HepG2 (cell line): ENCODE measurements around the gene CYCS. TPM values are rescaled to one million over a fixed set of nuclear protein-coding genes. Genes with fewer than 3 reads are reported as not detected.

Source experiments
- ARNT ChIP-seq: fragments of 450-650 bp; IDR thresholded peaks from 2 replicates; pipeline ENCODE4 v1.6.1; 2017
- BHLHE40 ChIP-seq: IDR thresholded peaks from 2 replicates; pipeline ENCODE4 v1.6.1; 2011; ENCODE audit warnings: low read length, improper control_type of control experiment
- CEBPG ChIP-seq: IDR thresholded peaks from 2 replicates; pipeline ENCODE4 v1.6.1; 2016
- HNRNPL ChIP-seq: fragments of 200-400 bp; formaldehyde crosslinking; IDR thresholded peaks from 2 replicates; pipeline ENCODE4 v1.6.1; 2017; ENCODE audit warnings: mild to moderate bottlenecking, low read depth, low read length
- HNRNPLL ChIP-seq: fragments of 200-400 bp; formaldehyde crosslinking; IDR thresholded peaks from 2 replicates; pipeline ENCODE4 v1.6.1; 2017; ENCODE audit warnings: mild to moderate bottlenecking, low read depth, low read length; ENCODE audit not compliant: poor library complexity, severe bottlenecking
- IKZF1 ChIP-seq: fragments of 450-650 bp; IDR thresholded peaks from 2 replicates; pipeline ENCODE4 v1.7.1; 2016
- IRX3 ChIP-seq: sonication (generic); formaldehyde crosslinking; IDR thresholded peaks from 2 replicates; pipeline ENCODE4 v1.8.1; 2023; ENCODE audit warnings: mild to moderate bottlenecking, low read depth, missing genetic modification reagents, borderline replicate concordance
- NFE2 ChIP-seq: sonication (generic); formaldehyde crosslinking; IDR thresholded peaks from 2 replicates; pipeline ENCODE4 v1.4.0; 2020; ENCODE audit warnings: missing genetic modification reagents
- RXRA ChIP-seq: sonication (generic); formaldehyde crosslinking; IDR thresholded peaks from 2 replicates; pipeline ENCODE4 v1.5.1; 2020; ENCODE audit warnings: missing genetic modification reagents
- SIN3A ChIP-seq: IDR thresholded peaks from 2 replicates; pipeline ENCODE4 v1.6.1; 2011; ENCODE audit warnings: low read depth, mild to moderate bottlenecking, control low read depth, low read length, borderline replicate concordance
- SOX13 ChIP-seq, 3 experiments: fragments of 450-650 bp in 1 of 3; sonication (generic) in 1 of 3; formaldehyde crosslinking in 1 of 3; IDR thresholded peaks in 2 of 3; conservative IDR thresholded peaks in 1 of 3; 2 replicates each; pipeline versions ENCODE4 v1.5.0 to v1.6.1; 2016 to 2020; ENCODE audit warnings: antibody characterized with exemption in 1 of 3, mild to moderate bottlenecking in 1 of 3, missing compliant biosample characterization in 1 of 3, missing genetic modification reagents in 1 of 3, moderate library complexity in 1 of 3
- ZFP82 ChIP-seq: sonication (generic); formaldehyde crosslinking; IDR thresholded peaks from 2 replicates; pipeline ENCODE4 v1.5.1; 2020; ENCODE audit warnings: mild to moderate bottlenecking, missing genetic modification reagents, borderline replicate concordance
- ZFP90 ChIP-seq: sonication (generic); formaldehyde crosslinking; IDR thresholded peaks from 2 replicates; pipeline ENCODE4 v1.8.0; 2022; ENCODE audit warnings: missing genetic modification reagents, mild to moderate bottlenecking, inconsistent platforms, borderline replicate concordance
- ZNF256 ChIP-seq: sonication (generic); formaldehyde crosslinking; conservative IDR thresholded peaks from 2 replicates; pipeline ENCODE4 v1.4.0; 2020; ENCODE audit warnings: missing genetic modification reagents
- ZNF350 ChIP-seq: sonication (generic); formaldehyde crosslinking; IDR thresholded peaks from 2 replicates; pipeline ENCODE4 v1.4.0; 2020; ENCODE audit warnings: mild to moderate bottlenecking, low read depth, missing genetic modification reagents, borderline replicate concordance
- ZNF570 ChIP-seq: sonication (generic); formaldehyde crosslinking; IDR thresholded peaks from 2 replicates; pipeline ENCODE4 v1.4.0; 2020; ENCODE audit warnings: mild to moderate bottlenecking, missing genetic modification reagents, borderline replicate concordance
- ZNF614 ChIP-seq: IDR thresholded peaks from 2 replicates; pipeline ENCODE4 v1.6.1; 2018; ENCODE audit warnings: missing biosample characterization, missing genetic modification reagents, inconsistent platforms, borderline replicate concordance
- ZNF879 ChIP-seq: sonication (generic); formaldehyde crosslinking; IDR thresholded peaks from 2 replicates; pipeline ENCODE4 v1.8.1; 2023; ENCODE audit warnings: missing genetic modification reagents
- polyA plus RNA-seq, 8 experiments: library from polyadenylated mRNA; depleted of rRNA in 3 of 8; stranded (reverse) in 7 of 8; unstranded in 1 of 8; fragments of >200 nt; fragmentation: Illumina TruSeq in 4 of 8; extraction: Trizol in 4 of 8; gene quantifications; 2 replicates each; pipeline versions ENCODE4 v1.2.1 to v1.2.3, GENCODE V29; 2011 to 2016; ENCODE audit warnings: low read depth in 4 of 8, missing spikeins in 1 of 8, mixed read lengths in 1 of 8; ENCODE audit not compliant: insufficient read depth in 1 of 8
- total RNA-seq, 5 experiments: library from RNA; depleted of rRNA; stranded (reverse); fragments of >200 nt; fragmentation: Illumina TruSeq; extraction: Trizol; gene quantifications; 2 replicates each; pipeline ENCODE4 v1.2.3, GENCODE V29; 2016; ENCODE audit warnings: low read depth in 1 of 5
- TF ChIP-seq, protein P1 (sequence below): fragments of 450-650 bp; IDR thresholded peaks from 2 replicates; pipeline ENCODE4 v1.6.1; 2017
- TF ChIP-seq, protein P2 (sequence below): sonication (generic); formaldehyde crosslinking; IDR thresholded peaks from 2 replicates; pipeline ENCODE4 v1.5.0; 2020; ENCODE audit warnings: missing genetic modification reagents
- TF ChIP-seq, protein P3 (sequence below), 2 experiments: sonication (generic) in 1 of 2; formaldehyde crosslinking in 1 of 2; IDR thresholded peaks; 2 replicates each; pipeline versions ENCODE4 v1.6.1 to v1.9.0; 2014 to 2022; ENCODE audit warnings: antibody characterized with exemption in 1 of 2, borderline replicate concordance in 1 of 2, inconsistent platforms in 1 of 2, low read depth in 1 of 2, missing genetic modification reagents in 1 of 2

Gene CYCS
- total and polyA plus RNA-seq, 2 of the 13 experiments (the other 11 are each of a cell fraction or from before 2014, with no cell fraction given): 35.9 to 202 TPM

DNA sequence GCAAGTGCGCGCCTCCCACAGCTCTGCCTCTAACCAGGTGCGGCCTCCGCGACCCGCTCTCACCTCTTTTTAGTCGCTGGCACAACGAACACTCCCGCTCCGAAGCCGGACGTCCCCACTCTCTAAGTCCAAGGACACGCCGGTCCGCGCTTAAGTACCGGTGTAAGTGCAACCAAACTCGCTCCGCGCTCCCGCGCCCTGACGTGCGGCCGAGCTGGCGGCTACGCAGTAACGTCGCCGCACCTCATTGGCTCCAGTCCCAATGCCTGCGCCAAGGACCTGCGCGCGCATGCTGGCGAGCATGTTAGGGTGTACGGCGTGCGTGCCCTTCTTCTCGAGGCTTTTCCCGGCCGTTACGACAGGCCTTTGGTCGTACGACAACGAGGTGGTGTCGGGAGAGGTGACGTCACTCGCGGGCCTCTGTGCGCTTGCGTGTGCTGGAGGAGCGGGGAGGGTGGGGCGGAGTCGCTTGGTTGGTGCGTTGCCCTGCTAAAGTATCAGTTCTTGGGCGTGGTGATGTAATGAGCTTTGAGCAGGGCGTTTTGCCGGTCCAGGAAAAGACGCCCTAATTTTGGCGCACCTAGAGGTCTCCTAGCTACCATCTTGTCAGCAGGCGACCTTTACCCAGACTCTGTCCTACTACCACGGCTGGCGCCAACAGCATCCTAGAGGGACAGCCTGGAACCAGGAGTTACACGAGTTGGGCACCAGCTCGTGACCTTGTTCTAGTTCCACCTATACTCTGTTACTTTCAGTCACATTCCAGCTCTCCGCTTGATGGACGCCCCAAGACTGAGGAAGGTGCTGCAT, at the start of gene CYCS (continued):
- TF ChIP-seq ZNF614: peak; percentile 86; the same call in 1 of the 2 replicates
- TF ChIP-seq HNRNPL: peak; percentile 43; the same call in 1 of the 2 replicates
- TF ChIP-seq, protein P1, sequence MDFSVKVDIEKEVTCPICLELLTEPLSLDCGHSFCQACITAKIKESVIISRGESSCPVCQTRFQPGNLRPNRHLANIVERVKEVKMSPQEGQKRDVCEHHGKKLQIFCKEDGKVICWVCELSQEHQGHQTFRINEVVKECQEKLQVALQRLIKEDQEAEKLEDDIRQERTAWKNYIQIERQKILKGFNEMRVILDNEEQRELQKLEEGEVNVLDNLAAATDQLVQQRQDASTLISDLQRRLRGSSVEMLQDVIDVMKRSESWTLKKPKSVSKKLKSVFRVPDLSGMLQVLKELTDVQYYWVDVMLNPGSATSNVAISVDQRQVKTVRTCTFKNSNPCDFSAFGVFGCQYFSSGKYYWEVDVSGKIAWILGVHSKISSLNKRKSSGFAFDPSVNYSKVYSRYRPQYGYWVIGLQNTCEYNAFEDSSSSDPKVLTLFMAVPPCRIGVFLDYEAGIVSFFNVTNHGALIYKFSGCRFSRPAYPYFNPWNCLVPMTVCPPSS: no peak
- TF ChIP-seq ARNT: no peak
- TF ChIP-seq ZNF879 (CRISPR knock-in tag): no peak
- TF ChIP-seq ZNF570 (CRISPR knock-in tag): no peak; the same call in 1 of the 2 replicates
- TF ChIP-seq RXRA (CRISPR knock-in tag): peak; percentile 77
- no peak for TF ChIP-seq NFE2 (CRISPR knock-in tag)
- peak; percentile 35; the same call in 1 of the 2 replicates for TF ChIP-seq BHLHE40
- TF ChIP-seq, protein P2, sequence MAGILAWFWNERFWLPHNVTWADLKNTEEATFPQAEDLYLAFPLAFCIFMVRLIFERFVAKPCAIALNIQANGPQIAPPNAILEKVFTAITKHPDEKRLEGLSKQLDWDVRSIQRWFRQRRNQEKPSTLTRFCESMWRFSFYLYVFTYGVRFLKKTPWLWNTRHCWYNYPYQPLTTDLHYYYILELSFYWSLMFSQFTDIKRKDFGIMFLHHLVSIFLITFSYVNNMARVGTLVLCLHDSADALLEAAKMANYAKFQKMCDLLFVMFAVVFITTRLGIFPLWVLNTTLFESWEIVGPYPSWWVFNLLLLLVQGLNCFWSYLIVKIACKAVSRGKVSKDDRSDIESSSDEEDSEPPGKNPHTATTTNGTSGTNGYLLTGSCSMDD (CRISPR knock-in tag): no peak
- TF ChIP-seq HNRNPLL: peak; percentile 83
- no peak; the same call in 1 of the 2 replicates for TF ChIP-seq ZFP82
- no peak for TF ChIP-seq IKZF1
- TF ChIP-seq, protein P3, sequence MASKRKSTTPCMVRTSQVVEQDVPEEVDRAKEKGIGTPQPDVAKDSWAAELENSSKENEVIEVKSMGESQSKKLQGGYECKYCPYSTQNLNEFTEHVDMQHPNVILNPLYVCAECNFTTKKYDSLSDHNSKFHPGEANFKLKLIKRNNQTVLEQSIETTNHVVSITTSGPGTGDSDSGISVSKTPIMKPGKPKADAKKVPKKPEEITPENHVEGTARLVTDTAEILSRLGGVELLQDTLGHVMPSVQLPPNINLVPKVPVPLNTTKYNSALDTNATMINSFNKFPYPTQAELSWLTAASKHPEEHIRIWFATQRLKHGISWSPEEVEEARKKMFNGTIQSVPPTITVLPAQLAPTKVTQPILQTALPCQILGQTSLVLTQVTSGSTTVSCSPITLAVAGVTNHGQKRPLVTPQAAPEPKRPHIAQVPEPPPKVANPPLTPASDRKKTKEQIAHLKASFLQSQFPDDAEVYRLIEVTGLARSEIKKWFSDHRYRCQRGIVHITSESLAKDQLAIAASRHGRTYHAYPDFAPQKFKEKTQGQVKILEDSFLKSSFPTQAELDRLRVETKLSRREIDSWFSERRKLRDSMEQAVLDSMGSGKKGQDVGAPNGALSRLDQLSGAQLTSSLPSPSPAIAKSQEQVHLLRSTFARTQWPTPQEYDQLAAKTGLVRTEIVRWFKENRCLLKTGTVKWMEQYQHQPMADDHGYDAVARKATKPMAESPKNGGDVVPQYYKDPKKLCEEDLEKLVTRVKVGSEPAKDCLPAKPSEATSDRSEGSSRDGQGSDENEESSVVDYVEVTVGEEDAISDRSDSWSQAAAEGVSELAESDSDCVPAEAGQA (IDR thresholded peaks at IDR 0.05; ENCODE audit: low read depth): peak; percentile 98
- TF ChIP-seq, protein P3 (CRISPR knock-in tag; IDR thresholded peaks at IDR 0.05; ENCODE audit: borderline replicate concordance): no peak
- TF ChIP-seq ZNF256: 0 out of 2 replicates have a peak, but pooled peaks have one; percentile 19
- no peak; the same call in 1 of the 2 replicates for TF ChIP-seq ZFP90
- TF ChIP-seq SOX13 (IDR thresholded peaks at IDR 0.05): peak; percentile 98
- TF ChIP-seq SOX13 (CRISPR knock-in tag; conservative IDR thresholded peaks at IDR 0.05 in 1 of 2, IDR thresholded peaks at IDR 0.05 in 1 of 2): peak in 1 of 2 experiments; percentile 38; a peak in 1 of 4 replicates
- peak; percentile 94 for TF ChIP-seq SIN3A
- peak; percentile 94 for TF ChIP-seq ZNF350
- TF ChIP-seq IRX3 (CRISPR knock-in tag): no peak
- peak; percentile 82 for TF ChIP-seq CEBPG
